Renal cortical epithelial cell (primary cell): ENCODE results near the gene DGAT2. TPM values are rescaled to one million over a fixed set of nuclear protein-coding genes. Genes with fewer than 3 reads are reported as not detected.

Experiments used
- DNase-seq: peaks from one replicate; pipeline ENCODE4 v3.0.0-alpha.2; 2011; ENCODE audit warnings: low read depth
- total RNA-seq: library from RNA; depleted of rRNA; stranded (reverse); fragments of >200 nt; gene quantifications from 2 replicates; pipeline ENCODE4 v1.2.3, GENCODE V29; 2014

The DGAT2 gene
- total RNA-seq, 1 donor from 2014 or later = 3.7 TPM

- no peak for DNase-seq
Measured at GRCh38 chr11:75780888-75781287, 12.3 kb downstream of the DGAT2 start.

GRCh38 chr11:75781296-75781695 is 12.7 kb downstream of the DGAT2 start:
- DNase-seq = no peak

GRCh38 chr11:75781831-75782230 is 13.3 kb downstream of the DGAT2 start:
- no peak for DNase-seq

- DNase-seq = no peak
Measured at GRCh38 chr11:75782540-75783263, 14.1 kb downstream of the DGAT2 start.

- no peak for DNase-seq
Measured at GRCh38 chr11:75783416-75784084, 15.0 kb downstream of the DGAT2 start.

GRCh38 chr11:75784085-75784478 is 15.5 kb downstream of the DGAT2 start:
- no peak for DNase-seq

- no peak for DNase-seq
Measured at GRCh38 chr11:75784506-75784905, 15.9 kb downstream of the DGAT2 start.

GRCh38 chr11:75785187-75785586 is 16.6 kb downstream of the DGAT2 start:
- DNase-seq = no peak

GRCh38 chr11:75786101-75786736 is 17.6 kb downstream of the DGAT2 start:
- peak; percentile 82 for DNase-seq

GRCh38 chr11:75789521-75789920 is 20.9 kb downstream of the DGAT2 start:
- DNase-seq = no peak

- no peak for DNase-seq
Measured at GRCh38 chr11:75790986-75791385, 22.4 kb downstream of the DGAT2 start.

GRCh38 chr11:75792127-75792731 is 23.7 kb downstream of the DGAT2 start:
- DNase-seq = no peak

- DNase-seq = no peak
Measured at GRCh38 chr11:75792997-75793800, 24.6 kb downstream of the DGAT2 start.

- no peak for DNase-seq
Measured at GRCh38 chr11:75793966-75794365, 25.4 kb downstream of the DGAT2 start.

GRCh38 chr11:75795276-75796090 is 26.9 kb downstream of the DGAT2 start:
- DNase-seq = no peak

- DNase-seq = no peak
Measured at GRCh38 chr11:75796091-75796435, 27.5 kb downstream of the DGAT2 start.

- peak; percentile 43 for DNase-seq
Measured at GRCh38 chr11:75797116-75797515, 28.5 kb downstream of the DGAT2 start.

- peak; percentile 29 for DNase-seq
Measured at GRCh38 chr11:75797792-75798191, 29.2 kb downstream of the DGAT2 start.

GRCh38 chr11:75800136-75800675 is 31.6 kb downstream of the DGAT2 start:
- DNase-seq = no peak

GRCh38 chr11:75800728-75801361 is 32.3 kb downstream of the DGAT2 start:
- DNase-seq = no peak
